SU-DHL-6 (cell line): ENCODE measurements around the gene CACNB4.

ENCODE experiments used
- H2AFZ ChIP-seq: fragments of 200-600 bp; sonication (generic); 2 replicates; pipeline ENCODE4 v1.6.1; 2014; ENCODE audit warnings: low read depth, mild to moderate bottlenecking, moderate library complexity, mixed read lengths, antibody characterized with exemption, low read length; ENCODE audit not compliant: severe bottlenecking
- H3F3A ChIP-seq: fragments of 200-600 bp; shearing (Covaris generic); 2 replicates; pipeline ENCODE4 v1.6.0; 2016; ENCODE audit warnings: antibody characterized with exemption, mild to moderate bottlenecking; ENCODE audit not compliant: insufficient read depth
- H3K27ac ChIP-seq: fragments of 200-600 bp; sonication (generic); 2 replicates; pipeline ENCODE4 v1.5.1; 2016; ENCODE audit warnings: low read depth, mild to moderate bottlenecking, low read length, moderate library complexity, mixed read lengths
- H3K27me3 ChIP-seq: fragments of 200-600 bp; sonication (generic), shearing (Covaris generic); 2 replicates; pipeline ENCODE4 v1.6.0; 2014; ENCODE audit warnings: mild to moderate bottlenecking, low read length
- H3K36me3 ChIP-seq: fragments of 200-600 bp; sonication (generic); 2 replicates; pipeline ENCODE4 v1.6.1; 2014; ENCODE audit warnings: mild to moderate bottlenecking, low read length, mixed read lengths
- H3K4me2 ChIP-seq: fragments of 300-600, 200-600 bp; shearing (Covaris generic), sonication (generic); 2 replicates; pipeline ENCODE4 v1.6.0; 2014; ENCODE audit warnings: low read length, low read depth, mild to moderate bottlenecking; ENCODE audit not compliant: poor library complexity, severe bottlenecking
- H3K4me3 ChIP-seq: fragments of 200-600 bp; sonication (generic); 2 replicates; pipeline ENCODE4 v1.5.1; 2014; ENCODE audit warnings: antibody characterized with exemption, low read length, mild to moderate bottlenecking, mixed read lengths; ENCODE audit not compliant: insufficient read depth, poor library complexity, severe bottlenecking
- H3K79me2 ChIP-seq: fragments of 200-600 bp; sonication (generic); 2 replicates; pipeline ENCODE4 v1.6.1; 2014; ENCODE audit warnings: mild to moderate bottlenecking, low read length, moderate library complexity; ENCODE audit not compliant: insufficient read depth
- H3K9ac ChIP-seq: fragments of 200-600 bp; sonication (generic); 2 replicates; pipeline ENCODE4 v1.7.0; 2014; ENCODE audit warnings: mild to moderate bottlenecking, low read length
- H3K9me2 ChIP-seq: fragments of 200-600 bp; sonication (generic); replicated peaks from 2 replicates; pipeline ENCODE4 v1.6.1; 2014; ENCODE audit warnings: low read length; ENCODE audit not compliant: insufficient read depth
- H3K9me3 ChIP-seq: fragments of 200-600 bp; sonication (generic); 2 replicates; pipeline ENCODE4 v1.6.1; 2014; ENCODE audit warnings: low read length, mixed read lengths; ENCODE audit not compliant: insufficient read depth
- H4K20me1 ChIP-seq: fragments of 200-600 bp; sonication (generic); 2 replicates; pipeline ENCODE4 v1.6.1; 2014; ENCODE audit warnings: low read depth, mild to moderate bottlenecking, antibody characterized with exemption, low read length, moderate library complexity, mixed read lengths
- EZH2phosphoT487 ChIP-seq: fragments of 200-600 bp; sonication (generic), shearing (Covaris generic); conservative IDR thresholded peaks from 2 replicates; pipeline ENCODE4 v1.6.1; 2018; ENCODE audit warnings: mild to moderate bottlenecking, antibody characterized with exemption, low read length, moderate library complexity, mixed read lengths
- TF ChIP-seq, protein P1 (sequence below): fragments of 200-600 bp; sonication (generic); IDR thresholded peaks from one replicate; pipeline ENCODE4 v1.5.1; 2017; ENCODE audit warnings: antibody characterized with exemption, mild to moderate bottlenecking, low read length, moderate library complexity; ENCODE audit not compliant: insufficient read depth, poor library complexity, severe bottlenecking

Gene CACNB4

DNA sequence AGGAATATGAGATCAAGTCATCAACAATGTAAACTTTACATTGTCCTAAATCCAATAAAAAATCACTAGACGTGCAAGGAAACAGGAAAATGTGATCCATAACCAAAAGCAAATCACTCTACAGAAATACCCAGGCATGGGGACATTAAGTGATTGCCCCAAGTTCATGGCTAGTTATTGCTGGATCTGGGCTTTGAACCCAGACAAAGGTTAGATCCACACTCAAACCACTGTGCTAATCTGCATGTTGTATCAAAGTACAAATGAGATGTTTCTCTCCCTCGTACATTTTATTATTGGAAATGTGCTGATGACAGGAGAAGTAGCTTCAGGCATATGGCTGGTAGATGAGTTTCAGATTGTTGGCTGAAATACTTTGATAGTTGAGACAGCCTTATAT, 267.9 kb downstream of the CACNB4 start:
- H3K79me2 ChIP-seq, result peaks cover 23% of the 10 kb centered on the region
- H3K27me3 ChIP-seq, result no peaks in the 10 kb centered on the region
- no peak overlapping the region for H3K9ac ChIP-seq
- H3K4me3 ChIP-seq, result no peak overlapping the region
- TF ChIP-seq EZH2phosphoT487, result no peak
- TF ChIP-seq, protein P1, sequence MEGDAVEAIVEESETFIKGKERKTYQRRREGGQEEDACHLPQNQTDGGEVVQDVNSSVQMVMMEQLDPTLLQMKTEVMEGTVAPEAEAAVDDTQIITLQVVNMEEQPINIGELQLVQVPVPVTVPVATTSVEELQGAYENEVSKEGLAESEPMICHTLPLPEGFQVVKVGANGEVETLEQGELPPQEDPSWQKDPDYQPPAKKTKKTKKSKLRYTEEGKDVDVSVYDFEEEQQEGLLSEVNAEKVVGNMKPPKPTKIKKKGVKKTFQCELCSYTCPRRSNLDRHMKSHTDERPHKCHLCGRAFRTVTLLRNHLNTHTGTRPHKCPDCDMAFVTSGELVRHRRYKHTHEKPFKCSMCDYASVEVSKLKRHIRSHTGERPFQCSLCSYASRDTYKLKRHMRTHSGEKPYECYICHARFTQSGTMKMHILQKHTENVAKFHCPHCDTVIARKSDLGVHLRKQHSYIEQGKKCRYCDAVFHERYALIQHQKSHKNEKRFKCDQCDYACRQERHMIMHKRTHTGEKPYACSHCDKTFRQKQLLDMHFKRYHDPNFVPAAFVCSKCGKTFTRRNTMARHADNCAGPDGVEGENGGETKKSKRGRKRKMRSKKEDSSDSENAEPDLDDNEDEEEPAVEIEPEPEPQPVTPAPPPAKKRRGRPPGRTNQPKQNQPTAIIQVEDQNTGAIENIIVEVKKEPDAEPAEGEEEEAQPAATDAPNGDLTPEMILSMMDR, result no peak
- H3K9me2 ChIP-seq, result no peaks in the 10 kb centered on the region
- H3K27ac ChIP-seq, result no peak overlapping the region
- H3F3A ChIP-seq, result no peaks in the 10 kb centered on the region
- H3K4me2 ChIP-seq, result no peak overlapping the region
- no peaks in the 10 kb centered on the region for H4K20me1 ChIP-seq
- H3K9me3 ChIP-seq, result no peaks in the 10 kb centered on the region
- no peaks in the 10 kb centered on the region for H3K36me3 ChIP-seq
- H2AFZ ChIP-seq, result no peak overlapping the region

- Histone ChIP-seq H3K27me3 (no peaks in the 10 kb centered on the region), H3K9ac (peak overlapping the region; percentile 94), H3K4me3 (peak overlapping the region; percentile 48), H3K9me2 (no peaks in the 10 kb centered on the region), H4K20me1 (no peaks in the 10 kb centered on the region), H3K36me3 (no peaks in the 10 kb centered on the region), H3K27ac (peak overlapping the region; percentile 32; the same call in 1 of the 2 replicates), H2AFZ (peak overlapping the region; percentile 97), H3F3A (no peaks in the 10 kb centered on the region), H3K4me2 (peak overlapping the region; percentile 96), H3K9me3 (no peaks in the 10 kb centered on the region), H3K79me2 (peaks cover 43% of the 10 kb centered on the region)
- TF ChIP-seq, protein P1, result no peak
- no peak for TF ChIP-seq EZH2phosphoT487
These were observed 269.9 kb downstream of the CACNB4 start for GRCh38 chr2:151828890-151829324.

GRCh38 chr2:151828143-151828889, 270.5 kb downstream of the CACNB4 start, which contains the start of gene ARL5A:
ARL5A (minus strand) TSS chr2:151828421; CDS start chr2:151828176, 245 bp downstream.
- peak within 1 kb of the TSS; percentile 93 for H3K4me3 ChIP-seq
- H3K9me3 ChIP-seq, result no peaks in the 10 kb centered on the region
- H3K4me2 ChIP-seq, result peak within 1 kb of the TSS; percentile 96
- no peaks in the 10 kb centered on the region for H3K36me3 ChIP-seq
- H3K9me2 ChIP-seq, result no peaks in the 10 kb centered on the region
- H3F3A ChIP-seq, result no peaks in the 10 kb centered on the region
- H2AFZ ChIP-seq, result peak within 1 kb of the TSS; percentile 97
- peak within 1 kb of the TSS; percentile 94 for H3K9ac ChIP-seq
- no peaks in the 10 kb centered on the region for H4K20me1 ChIP-seq
- peak within 1 kb of the TSS; percentile 42 for H3K27ac ChIP-seq
- TF ChIP-seq EZH2phosphoT487, result no peak
- TF ChIP-seq, protein P1, result no peak
- H3K27me3 ChIP-seq, result no peaks in the 10 kb centered on the region
- peaks cover 49% of the 10 kb centered on the region for H3K79me2 ChIP-seq
